Measurements from ENCODE around the gene GIMAP5. TPM values are rescaled to one million over a fixed set of nuclear protein-coding genes. Genes with fewer than 3 reads are reported as not detected.

The GIMAP5 gene
- total RNA-seq, 3 donors from 2014 or later: 3.1 to 10.3 (median 9.3) TPM

GRCh38 chr7:150780292-150780691, 43.1 kb downstream of the GIMAP5 start:
- Histone ChIP-seq H3K9me3 (no peaks in the 10 kb centered on the region), H3K36me3 (ENCODE audit: low read depth) (no peaks in the 10 kb centered on the region), H3K4me1 (ENCODE audit: low read depth) (peaks cover 21% of the 10 kb centered on the region), H3K4me3 (no peak overlapping the region)
- ATAC-seq (no peak), DNase-seq (no peak)
- intact Hi-C loops (cut with DNase I, micrococcal nuclease): no loop called here
- no peak for TF ChIP-seq CTCF (IDR thresholded peaks at IDR 0.05)

DNA sequence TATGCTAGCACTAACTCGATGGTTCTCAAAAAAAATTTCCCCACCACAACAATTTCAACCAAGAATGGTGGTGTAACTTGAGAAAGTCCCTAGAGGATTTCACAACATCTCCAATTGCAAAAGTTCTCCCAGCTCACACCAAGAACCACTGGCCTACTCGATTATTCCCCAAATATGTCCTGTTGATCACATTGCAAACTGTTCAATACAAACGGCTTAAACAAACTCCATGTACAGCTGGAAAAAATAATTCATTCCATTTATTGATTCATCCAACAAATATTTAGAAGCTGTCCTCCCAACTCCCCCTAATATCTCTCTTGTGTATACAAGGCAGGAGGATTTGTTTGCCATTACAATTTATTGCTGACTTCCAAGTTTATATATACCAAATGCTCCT, 43.9 kb downstream of the GIMAP5 start:
- intact Hi-C loops (cut with DNase I, micrococcal nuclease): no loop called here
- no peak for TF ChIP-seq CTCF (IDR thresholded peaks at IDR 0.05)
- ATAC-seq (no peak), DNase-seq (no peak)
- H3K4me3 ChIP-seq: no peak overlapping the region
- no peaks in the 10 kb centered on the region for H3K9me3 ChIP-seq
- H3K4me1 ChIP-seq (ENCODE audit: low read depth): peaks cover 28% of the 10 kb centered on the region
- no peaks in the 10 kb centered on the region for H3K36me3 ChIP-seq (ENCODE audit: low read depth)

- ATAC-seq: no peak
- intact Hi-C loops (cut with DNase I, micrococcal nuclease): no loop called here
- H3K4me1 ChIP-seq (ENCODE audit: low read depth): peaks cover 31% of the 10 kb centered on the region
These were observed 44.7 kb downstream of the GIMAP5 start for GRCh38 chr7:150781961-150782360.

GRCh38 chr7:150784120-150784736, 47.0 kb downstream of the GIMAP5 start:
- intact Hi-C loops (cut with DNase I, micrococcal nuclease): no loop called here
- ATAC-seq: peak; percentile 91
- Histone ChIP-seq H3K4me3 (no peak overlapping the region), H3K9me3 (no peaks in the 10 kb centered on the region), H3K4me1 (ENCODE audit: low read depth) (peaks cover 43% of the 10 kb centered on the region), H3K36me3 (ENCODE audit: low read depth) (no peaks in the 10 kb centered on the region)
- no peak for TF ChIP-seq CTCF (IDR thresholded peaks at IDR 0.05)
- peak; percentile 72 to 86 (median 75) for DNase-seq

More at GRCh38 chr7:150781961-150782360, 44.7 kb downstream of the GIMAP5 start:
- Histone ChIP-seq H3K36me3 (ENCODE audit: low read depth) (no peaks in the 10 kb centered on the region), H3K4me3 (no peak overlapping the region), H3K9me3 (no peaks in the 10 kb centered on the region)
- DNase-seq: no peak
- TF ChIP-seq CTCF (IDR thresholded peaks at IDR 0.05): no peak

DNA sequence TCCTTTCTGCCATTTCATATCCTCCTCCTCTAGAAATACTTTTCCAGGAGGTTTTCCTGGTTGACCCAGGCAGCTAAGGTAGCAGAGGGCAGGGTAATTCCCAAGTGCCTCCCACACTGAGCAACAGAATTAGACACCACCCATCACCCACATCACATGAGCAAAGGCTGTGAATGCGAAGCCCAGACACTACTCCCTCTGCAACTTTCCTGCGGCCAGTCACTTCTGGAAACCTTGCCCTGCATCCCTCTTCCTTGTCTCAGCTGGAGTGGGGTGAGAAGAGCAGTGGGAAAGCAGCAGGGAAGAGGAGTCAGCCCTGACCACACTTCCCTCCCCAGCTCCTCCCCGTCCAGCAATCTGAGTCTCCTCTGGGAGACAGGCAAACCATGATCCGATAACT, 47.7 kb downstream of the GIMAP5 start:
- intact Hi-C loops (cut with DNase I, micrococcal nuclease): no loop called here
- Histone ChIP-seq H3K4me1 (ENCODE audit: low read depth) (peaks cover 43% of the 10 kb centered on the region), H3K36me3 (ENCODE audit: low read depth) (no peaks in the 10 kb centered on the region), H3K9me3 (no peaks in the 10 kb centered on the region), H3K4me3 (no peak overlapping the region)
- no peak for TF ChIP-seq CTCF (IDR thresholded peaks at IDR 0.05)
- peak; percentile 81 for ATAC-seq
- DNase-seq: peak in 2 of 3 donors; percentile 67 to 84

All from mucosa of descending colon (tissue), 3 donors.